HG03571 (cell line): ENCODE data around the gene PRKCA.

Experiments used
- ATAC-seq: cut with Tn5 transposase; IDR thresholded peaks from one replicate; pipeline ENCODE4 v1.9.1; 2021; ENCODE audit not compliant: unreplicated experiment

The PRKCA gene

GRCh38 chr17:66667491-66668030 lies 365.1 kb downstream of the PRKCA start:
- ATAC-seq = no peak

- ATAC-seq = no peak
Measured at GRCh38 chr17:66670206-66670605, 367.8 kb downstream of the PRKCA start.

DNA sequence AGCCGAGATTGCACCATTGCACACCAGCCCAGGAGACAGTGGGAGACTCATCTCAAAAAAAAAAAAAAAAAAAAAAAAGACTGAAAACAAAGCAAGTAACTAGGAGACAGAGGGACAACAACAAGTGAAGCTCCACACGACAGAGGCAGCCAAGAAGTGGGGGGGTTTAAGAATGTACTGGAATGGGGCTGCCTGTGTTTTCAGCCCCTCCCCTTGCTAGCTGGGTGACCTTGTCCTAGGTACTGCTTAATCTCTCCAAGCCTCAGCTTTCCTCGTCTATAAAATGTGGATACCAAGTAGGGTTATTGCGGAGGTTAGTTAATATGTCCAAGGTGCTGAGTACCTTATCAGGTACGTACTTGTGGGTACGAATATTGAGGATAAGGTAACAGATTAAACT lies 368.7 kb downstream of the PRKCA start:
- no peak for ATAC-seq

- ATAC-seq = no peak
Measured at GRCh38 chr17:66673668-66674276, 371.4 kb downstream of the PRKCA start.

- no peak for ATAC-seq
Measured at GRCh38 chr17:66675273-66675990, 373.0 kb downstream of the PRKCA start.

GRCh38 chr17:66675991-66676371 lies 373.6 kb downstream of the PRKCA start:
- no peak for ATAC-seq

- no peak for ATAC-seq
Measured at GRCh38 chr17:66676421-66676820, 374.0 kb downstream of the PRKCA start.

GRCh38 chr17:66677201-66677981 lies 375.0 kb downstream of the PRKCA start:
- no peak for ATAC-seq

- ATAC-seq = no peak
Measured at GRCh38 chr17:66678061-66678460, 375.6 kb downstream of the PRKCA start.

DNA sequence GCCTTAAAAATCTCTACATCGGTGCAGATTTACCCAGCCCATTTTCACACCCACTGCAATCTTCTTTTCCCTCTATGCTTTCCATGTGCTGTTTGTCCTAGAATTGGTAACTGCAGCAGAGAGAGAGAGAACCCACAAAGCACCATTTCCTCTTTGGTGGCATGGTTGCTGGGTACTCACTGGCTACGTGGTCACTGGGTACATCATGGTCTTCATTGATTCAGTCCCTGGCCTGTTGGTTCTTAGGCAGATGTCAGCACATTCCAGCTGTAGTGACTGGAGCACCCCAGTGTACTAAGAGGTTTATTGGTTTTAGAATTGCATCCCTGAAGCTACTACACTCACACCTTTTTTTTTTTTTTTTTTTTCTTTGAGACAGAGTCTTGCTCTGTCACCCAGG lies 376.4 kb downstream of the PRKCA start:
- ATAC-seq = no peak

DNA sequence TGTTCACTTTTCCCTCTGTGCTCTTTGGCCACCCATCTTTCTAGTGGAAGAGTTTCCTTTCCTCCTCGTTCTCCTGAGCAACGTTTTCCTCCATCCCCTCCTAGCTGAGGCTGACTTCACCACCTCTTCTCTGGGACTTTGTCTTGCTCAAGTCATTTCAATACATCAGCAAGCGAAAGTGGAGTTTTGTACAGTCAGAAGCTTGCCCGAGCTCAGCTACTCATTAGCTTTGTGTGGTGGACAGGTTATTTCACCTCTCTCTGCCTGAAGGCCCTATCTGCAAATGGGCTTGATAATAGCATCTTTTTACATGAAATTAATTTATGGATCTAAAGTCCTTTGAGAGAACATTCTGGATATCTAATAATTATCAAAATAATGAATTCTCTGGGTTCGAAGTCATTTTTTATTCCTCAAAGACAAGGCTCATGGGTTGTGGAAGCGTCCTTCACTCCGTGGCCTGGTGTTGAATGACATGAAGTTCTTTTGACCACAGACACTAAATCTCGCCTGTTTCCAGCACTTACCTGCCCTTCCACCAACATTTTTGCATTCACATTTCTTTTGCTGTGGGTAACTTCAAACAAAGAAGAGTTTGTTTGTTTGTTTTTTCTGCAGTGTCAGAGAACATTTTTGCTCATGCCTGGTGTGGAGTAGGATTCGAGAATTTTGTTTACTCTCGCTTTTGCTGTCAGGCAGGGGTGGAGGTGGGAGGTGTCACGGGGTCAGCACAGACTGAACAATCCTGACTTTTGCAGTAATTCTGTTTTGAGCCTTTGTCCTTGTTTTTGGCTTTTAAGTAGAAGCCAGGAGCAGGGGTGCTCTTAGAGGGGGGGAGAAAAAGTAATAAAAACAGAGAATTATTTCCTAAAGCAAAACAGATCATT lies 377.5 kb downstream of the PRKCA start:
- ATAC-seq = no peak

- no peak for ATAC-seq
Measured at GRCh38 chr17:66682283-66682682, 379.9 kb downstream of the PRKCA start.

DNA sequence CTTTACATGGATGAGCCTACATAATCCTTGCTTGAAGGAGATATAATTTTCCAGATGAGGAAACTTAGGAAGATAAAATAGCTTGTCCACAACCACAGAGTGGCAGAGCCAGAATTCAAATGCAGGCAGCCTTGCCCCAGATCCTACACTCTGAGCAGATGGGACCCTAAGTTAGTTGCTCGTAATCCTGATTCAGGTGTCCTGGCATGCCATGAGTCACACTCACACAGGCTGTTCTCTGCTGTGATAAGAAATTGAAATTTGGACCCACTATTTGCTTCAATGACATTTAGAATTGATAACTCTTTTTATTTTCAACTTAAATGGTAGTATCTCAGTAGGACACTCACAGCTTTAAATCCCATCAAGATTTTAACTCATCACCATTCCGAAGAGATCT lies 381.8 kb downstream of the PRKCA start:
- ATAC-seq = no peak

GRCh38 chr17:66684731-66685130 lies 382.3 kb downstream of the PRKCA start:
- no peak for ATAC-seq

GRCh38 chr17:66686601-66687000 lies 384.2 kb downstream of the PRKCA start:
- no peak for ATAC-seq

- no peak for ATAC-seq
Measured at GRCh38 chr17:66687570-66688284, 385.3 kb downstream of the PRKCA start.

DNA sequence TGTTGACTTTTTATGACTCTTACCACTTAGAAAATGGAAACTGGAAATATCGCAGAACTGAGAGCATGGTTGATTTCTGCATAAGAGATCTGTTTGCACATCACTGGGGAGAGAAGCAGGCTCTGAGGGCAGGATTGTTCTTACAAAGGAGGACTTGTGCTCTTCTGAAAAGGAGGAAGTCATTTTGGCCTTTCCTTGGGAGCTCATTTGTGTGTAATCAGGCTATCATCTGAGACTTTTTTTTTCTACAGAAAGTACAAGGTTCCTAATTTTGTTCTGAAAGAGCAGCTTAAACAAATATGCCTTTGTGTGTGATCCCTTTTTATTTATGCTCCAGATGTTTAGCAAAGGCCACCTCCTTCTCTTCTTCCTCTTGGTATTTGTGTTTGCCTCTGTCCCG lies 386.8 kb downstream of the PRKCA start:
- no peak for ATAC-seq

DNA sequence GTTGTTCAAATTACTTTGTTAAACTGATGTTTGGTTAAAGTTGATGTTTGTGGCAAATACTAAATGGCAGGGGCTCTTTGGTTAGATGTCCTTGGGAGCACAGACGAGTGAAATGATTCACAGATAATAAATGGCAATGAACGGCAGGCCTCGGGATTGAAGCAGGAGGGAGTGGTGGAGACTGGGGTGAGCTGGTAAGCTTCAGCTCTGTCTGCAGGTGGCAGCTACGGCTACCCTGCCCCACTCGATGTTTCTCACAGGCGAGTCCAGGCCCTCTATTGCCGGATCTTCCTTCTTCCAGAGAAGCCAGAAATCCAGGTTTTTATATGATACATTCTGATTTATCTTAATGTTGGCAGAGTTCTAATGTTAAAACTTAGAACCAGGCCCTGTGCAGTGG lies 387.8 kb downstream of the PRKCA start:
- no peak for ATAC-seq

- ATAC-seq = no peak
Measured at GRCh38 chr17:66691644-66692420, 389.4 kb downstream of the PRKCA start.

DNA sequence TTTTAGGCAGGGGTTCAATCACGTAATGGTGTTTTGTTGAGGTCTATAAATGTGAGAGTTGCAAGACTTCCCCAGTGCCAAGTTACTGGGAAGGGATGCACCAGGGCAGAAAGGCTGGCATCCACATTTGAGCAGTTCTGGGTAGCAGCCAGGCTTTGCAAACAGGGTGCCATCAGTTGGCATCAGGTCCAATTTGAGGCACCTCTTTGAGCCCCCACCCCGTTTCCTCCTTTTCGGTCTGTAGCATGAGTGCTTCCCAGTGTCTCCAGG lies 389.9 kb downstream of the PRKCA start:
- ATAC-seq = no peak
